HG02970 (cell line): Measurements from ENCODE around the gene SRSF5.
A peak's percentile ranks its signal among the peaks of the same experiment; 100 is the strongest.
"Not testable (repeated sequence)": the region's sequence is repeated elsewhere in the genome, so short reads cannot be mapped to it uniquely, and the experiment has no call there.

Experiments used
- ATAC-seq: cut with Tn5 transposase; IDR thresholded peaks from one replicate; pipeline ENCODE4 v1.9.1; 2021; ENCODE audit warnings: mild to moderate bottlenecking, moderate library complexity, moderate number of reproducible peaks; ENCODE audit not compliant: unreplicated experiment, low FRiP score

Gene SRSF5

GRCh38 chr14:69766984-69767368, at the start of gene SRSF5:
SRSF5 (plus strand) TSS chr14:69767142; CDS start chr14:69768157, 1,015 bp downstream.
- peak; percentile 83 for ATAC-seq

GRCh38 chr14:69718614-69719013, 48.3 kb upstream of the SRSF5 start:
- ATAC-seq, result not testable (repeated sequence)

GRCh38 chr14:69719501-69719951, 47.4 kb upstream of the SRSF5 start:
- no peak for ATAC-seq

- no peak for ATAC-seq
Observed at GRCh38 chr14:69720912-69721311, 46.0 kb upstream of the SRSF5 start.

- peak; percentile 88 for ATAC-seq
Observed at GRCh38 chr14:69726761-69727511, 40.0 kb upstream of the SRSF5 start.

- no peak for ATAC-seq
Observed at GRCh38 chr14:69727860-69728259, 39.1 kb upstream of the SRSF5 start.

- ATAC-seq, result not testable (repeated sequence)
Observed at GRCh38 chr14:69731919-69732598, 34.9 kb upstream of the SRSF5 start.

GRCh38 chr14:69736405-69736804, 30.5 kb upstream of the SRSF5 start:
- ATAC-seq, result not testable (repeated sequence)

- no peak for ATAC-seq
Observed at GRCh38 chr14:69741055-69741454, 25.9 kb upstream of the SRSF5 start.

- ATAC-seq, result no peak
Observed at GRCh38 chr14:69749956-69750355, 17.0 kb upstream of the SRSF5 start.

GRCh38 chr14:69750495-69750894, 16.4 kb upstream of the SRSF5 start:
- ATAC-seq, result no peak

GRCh38 chr14:69752773-69753172, 14.2 kb upstream of the SRSF5 start:
- no peak for ATAC-seq

- ATAC-seq, result no peak
Observed at GRCh38 chr14:69753860-69754259, 13.1 kb upstream of the SRSF5 start.

GRCh38 chr14:69754487-69754886, 12.5 kb upstream of the SRSF5 start:
- ATAC-seq, result no peak

- no peak for ATAC-seq
Observed at GRCh38 chr14:69755296-69755695, 11.6 kb upstream of the SRSF5 start.

GRCh38 chr14:69755784-69756183, 11.2 kb upstream of the SRSF5 start:
- no peak for ATAC-seq

GRCh38 chr14:69756298-69756697, 10.6 kb upstream of the SRSF5 start:
- ATAC-seq, result no peak

GRCh38 chr14:69760810-69761209, 6.1 kb upstream of the SRSF5 start:
- no peak for ATAC-seq

- ATAC-seq, result no peak
Observed at GRCh38 chr14:69763761-69764510, 3.0 kb upstream of the SRSF5 start.

- ATAC-seq, result peak; percentile 66
Observed at GRCh38 chr14:69767369-69767999, 542 bp downstream of the SRSF5 start.

GRCh38 chr14:69768873-69769272, 1.9 kb downstream of the SRSF5 start:
- no peak for ATAC-seq
